SK-N-MC (cell line): Measurements from ENCODE around the gene VSTM4.

Source experiments
- EZH2 ChIP-seq: fragments of 200-600 bp; sonication (generic); IDR thresholded peaks from one replicate; pipeline ENCODE4 v1.6.1; 2017; ENCODE audit warnings: antibody characterized with exemption
- POLR2AphosphoS5 ChIP-seq: IDR thresholded peaks from 2 replicates; pipeline ENCODE4 v1.6.1; 2012; ENCODE audit warnings: mild to moderate bottlenecking, low read depth, low read length, borderline replicate concordance

- TF ChIP-seq POLR2AphosphoS5, result no peak
- TF ChIP-seq EZH2, result no peak
Measured at GRCh38 chr10:49151025-49151445, 35.7 kb upstream of the VSTM4 start.
